HepG2 (cell line): Measurements from ENCODE around the gene DSTN. TPM values are rescaled to one million over a fixed set of nuclear protein-coding genes. Genes with fewer than 3 reads are reported as not detected.

Experiments used
- ARID2 ChIP-seq: sonication (generic); formaldehyde crosslinking; IDR thresholded peaks from 2 replicates; pipeline ENCODE4 v1.8.1; 2022; ENCODE audit warnings: mild to moderate bottlenecking, missing genetic modification reagents, borderline replicate concordance
- FLYWCH1 ChIP-seq: sonication (generic); formaldehyde crosslinking; IDR thresholded peaks from 2 replicates; pipeline ENCODE4 v1.8.1; 2023; ENCODE audit warnings: mild to moderate bottlenecking, missing genetic modification reagents
- GABPB1 ChIP-seq: IDR thresholded peaks from 2 replicates; pipeline ENCODE4 v1.6.1; 2016; ENCODE audit warnings: mild to moderate bottlenecking, missing genetic modification reagents, moderate library complexity, missing compliant biosample characterization
- GTF3A ChIP-seq: sonication (generic); formaldehyde crosslinking; conservative IDR thresholded peaks from 2 replicates; pipeline ENCODE4 v1.4.0; 2020; ENCODE audit warnings: mild to moderate bottlenecking, missing genetic modification reagents
- HOXA5 ChIP-seq: sonication (generic); formaldehyde crosslinking; IDR thresholded peaks from 2 replicates; pipeline ENCODE4 v1.4.0; 2020; ENCODE audit warnings: missing genetic modification reagents
- MLX ChIP-seq: IDR thresholded peaks from 2 replicates; pipeline ENCODE4 v1.6.1; 2016
- ZBTB2 ChIP-seq: sonication (generic); formaldehyde crosslinking; IDR thresholded peaks from 2 replicates; pipeline ENCODE4 v1.8.0; 2022; ENCODE audit warnings: low read depth, missing genetic modification reagents
- ZNF232 ChIP-seq: sonication (generic); formaldehyde crosslinking; IDR thresholded peaks from 2 replicates; pipeline ENCODE4 v1.4.0; 2020; ENCODE audit warnings: missing genetic modification reagents, borderline replicate concordance
- ZNF234 ChIP-seq: sonication (generic); formaldehyde crosslinking; conservative IDR thresholded peaks from 2 replicates; pipeline ENCODE4 v1.5.1; 2020; ENCODE audit warnings: mild to moderate bottlenecking, missing genetic modification reagents
- ZNF350 ChIP-seq: sonication (generic); formaldehyde crosslinking; IDR thresholded peaks from 2 replicates; pipeline ENCODE4 v1.4.0; 2020; ENCODE audit warnings: mild to moderate bottlenecking, low read depth, missing genetic modification reagents, borderline replicate concordance
- ZNF407 ChIP-seq: sonication (generic); formaldehyde crosslinking; IDR thresholded peaks from one replicate; pipeline ENCODE4 v1.5.1; 2020; ENCODE audit warnings: mild to moderate bottlenecking, missing genetic modification reagents; ENCODE audit errors: not compliant biosample characterization
- ZNF619 ChIP-seq: sonication (generic); formaldehyde crosslinking; IDR thresholded peaks from 2 replicates; pipeline ENCODE4 v1.4.0; 2020; ENCODE audit warnings: mild to moderate bottlenecking, missing genetic modification reagents
- ZNF687 ChIP-seq: sonication (generic); formaldehyde crosslinking; IDR thresholded peaks from 2 replicates; pipeline ENCODE4 v1.5.1; 2020; ENCODE audit warnings: mild to moderate bottlenecking, missing genetic modification reagents, moderate library complexity
- polyA plus RNA-seq, 8 experiments: library from polyadenylated mRNA; depleted of rRNA in 3 of 8; stranded (reverse) in 7 of 8; unstranded in 1 of 8; fragments of >200 nt; fragmentation: Illumina TruSeq in 4 of 8; extraction: Trizol in 4 of 8; gene quantifications; 2 replicates each; pipeline versions ENCODE4 v1.2.1 to v1.2.3, GENCODE V29; 2011 to 2016; ENCODE audit warnings: low read depth in 4 of 8, missing spikeins in 1 of 8, mixed read lengths in 1 of 8; ENCODE audit not compliant: insufficient read depth in 1 of 8
- total RNA-seq, 5 experiments: library from RNA; depleted of rRNA; stranded (reverse); fragments of >200 nt; fragmentation: Illumina TruSeq; extraction: Trizol; gene quantifications; 2 replicates each; pipeline ENCODE4 v1.2.3, GENCODE V29; 2016; ENCODE audit warnings: low read depth in 1 of 5

The DSTN gene
- total and polyA plus RNA-seq, 2 of the 13 experiments (the other 11 are each of a cell fraction or from before 2014, with no cell fraction given), result 27.6 to 106 TPM

GRCh38 chr20:17570347-17571152 is 675 bp downstream of the DSTN start (continued):
- TF ChIP-seq HOXA5 (CRISPR knock-in tag), result no peak
- peak; percentile 65; the same call in 1 of the 2 replicates for TF ChIP-seq GABPB1 (CRISPR knock-in tag)
- TF ChIP-seq FLYWCH1 (CRISPR knock-in tag), result 0 out of 2 replicates have a peak, but pooled peaks have one; percentile 2
- no peak for TF ChIP-seq ZNF234 (CRISPR knock-in tag)
- TF ChIP-seq ZNF687 (CRISPR knock-in tag), result peak; percentile 81
- no peak for TF ChIP-seq ZBTB2 (CRISPR knock-in tag)
- TF ChIP-seq ZNF619 (CRISPR knock-in tag), result peak; percentile 15; the same call in 1 of the 2 replicates
- 0 out of 2 replicates have a peak, but pooled peaks have one; percentile 4 for TF ChIP-seq ZNF350 (CRISPR knock-in tag)
- 0 out of 2 replicates have a peak, but pooled peaks have one; percentile 51 for TF ChIP-seq ARID2
- TF ChIP-seq MLX (CRISPR knock-in tag), result peak; percentile 52; the same call in 1 of the 2 replicates
- no peak for TF ChIP-seq ZNF232 (CRISPR knock-in tag)
- no peak for TF ChIP-seq GTF3A (CRISPR knock-in tag)
- TF ChIP-seq ZNF407, result peak; percentile 67
